ENCODE data around the gene PEX11G. TPM values are rescaled to one million over a fixed set of nuclear protein-coding genes. Genes with fewer than 3 reads are reported as not detected.

PEX11G gene
- total and polyA plus RNA-seq, 2 of the 8 experiments (the other 6 are each of a cell fraction or from before 2014, with no cell fraction given), result 2.1 to 4.3 TPM

DNA sequence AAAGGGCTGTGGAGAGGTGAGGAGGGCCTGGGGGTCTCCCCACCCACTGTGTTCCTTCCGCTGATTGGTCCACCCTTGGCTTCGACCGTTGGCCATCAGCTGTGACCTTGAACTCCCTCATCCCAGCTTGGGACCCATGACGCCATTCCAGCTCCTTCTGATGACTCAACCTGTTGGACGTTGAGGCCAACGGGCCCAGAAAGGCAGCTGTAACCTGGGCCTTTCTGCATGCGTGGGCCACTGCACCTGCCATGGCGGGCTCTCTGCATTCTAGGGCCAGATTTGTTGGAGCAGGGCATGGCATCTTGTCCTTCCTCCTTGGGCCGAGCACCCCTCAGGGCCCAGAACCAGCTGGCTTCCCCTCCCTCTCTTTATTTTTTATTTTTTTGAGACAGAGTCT, 30.2 kb downstream of the PEX11G start:
- no peak overlapping the region for H3K9ac ChIP-seq (replicated peaks in 1 of 4; ENCODE audit: extremely low read depth in 1 of 4, low read depth in 3 of 4, low read length in 3 of 4)
- no peak overlapping the region for H4K5ac ChIP-seq (ENCODE audit: insufficient read length, low read depth, low read length)
- no peak overlapping the region for H4K8ac ChIP-seq (ENCODE audit: extremely low read depth, insufficient read depth, low read length)
- H4K91ac ChIP-seq (replicated peaks; ENCODE audit: insufficient read length, low read length), result no peak overlapping the region
- H4K20me1 ChIP-seq (replicated peaks in 1 of 2; ENCODE audit: control insufficient read depth in 1 of 2, insufficient read depth in 2 of 2, low read length in 2 of 2), result no peaks in the 10 kb centered on the region
- no peak overlapping the region for H2BK5ac ChIP-seq (ENCODE audit: low read depth, low read length)
- H3K4ac ChIP-seq (replicated peaks; ENCODE audit: insufficient read length, low read depth, low read length), result no peak overlapping the region
- H3K23me2 ChIP-seq (ENCODE audit: low read depth, low read length), result 0 out of 2 replicates have a peak, but pooled peaks cover 2% of the 10 kb centered on the region
- H3K4me1 ChIP-seq (replicated peaks in 1 of 4; ENCODE audit: control insufficient read depth in 3 of 4, insufficient read depth in 4 of 4, low read length in 3 of 4), result no peaks in the 10 kb centered on the region
- no peak overlapping the region for H2AK5ac ChIP-seq (ENCODE audit: low read depth, low read length)
- no peak overlapping the region for H3K4me3 ChIP-seq (ENCODE audit: extremely low read depth in 1 of 4, insufficient read depth in 2 of 4, low read depth in 3 of 4, low read length in 4 of 4)
- H3K9me3 ChIP-seq (ENCODE audit: insufficient read depth in 2 of 2, low read depth in 1 of 2, low read length in 1 of 2), result peaks cover 7 to 12% of the 10 kb centered on the region in 2 experiments; a peak in 3 of 4 replicates
- WGBS, 2 experiments (ENCODE audit: extremely low coverage in 1 of 2, insufficient coverage in 1 of 2, insufficient read length in 1 of 2, insufficient replicate concordance in 2 of 2, low coverage in 1 of 2, low lambda C conversion rate in 2 of 2, missing lambda C conversion rate in 1 of 2), result 95% methylated on average over 9 of the region's 9 CpGs; no CpG with 5 or more reads in 1 of the 2 experiments
- H2BK120ac ChIP-seq (replicated peaks; ENCODE audit: low read depth, low read length), result no peak overlapping the region
- H3K4me2 ChIP-seq (ENCODE audit: insufficient read depth in 1 of 2, low read depth in 2 of 2, low read length in 2 of 2), result no peak overlapping the region
- H2BK15ac ChIP-seq (ENCODE audit: low read length), result no peak overlapping the region
- H2BK12ac ChIP-seq (ENCODE audit: low read depth, low read length), result no peak overlapping the region
- no peak overlapping the region for H2BK20ac ChIP-seq (ENCODE audit: low read length)
- H3K27me3 ChIP-seq (replicated peaks in 1 of 4; ENCODE audit: control insufficient read depth in 3 of 4, extremely low read depth in 1 of 4, insufficient read depth in 3 of 4, low read length in 3 of 4), result no peaks in the 10 kb centered on the region; a peak in 1 of 7 replicates
- ChIA-PET CTCF (ENCODE audit: partially characterized antibody) (interaction anchor here (1.0 to 2.0 kb wide), 6 partner anchors 9 to 38 kb away, joined by 3 to 7 read pairs (median 4); a partner anchor contains a TSS), POLR2A (ENCODE audit: partially characterized antibody) (interaction anchor here (1.3 kb wide), 1 partner anchor 10 kb away, joined by 3 read pairs; no protein-coding TSS in a partner anchor)
- no peak overlapping the region for H3K23ac ChIP-seq (ENCODE audit: insufficient read length)
- no peaks in the 10 kb centered on the region for H3K79me1 ChIP-seq (ENCODE audit: low read depth, low read length)
- peaks cover 0 to 27% (median 17%) of the 10 kb centered on the region in 4 experiments; a peak in 7 of 8 replicates for H3K36me3 ChIP-seq (ENCODE audit: control insufficient read depth in 2 of 4, insufficient read depth in 4 of 4, low read length in 3 of 4)
- no peak overlapping the region for H3K14ac ChIP-seq (ENCODE audit: insufficient read length)
- H3K18ac ChIP-seq (ENCODE audit: extremely low read depth, low read length), result no peak overlapping the region
- no peak for FAIRE-seq
- TF ChIP-seq SAP30 (IDR thresholded peaks at IDR 0.05; ENCODE audit: insufficient read depth, insufficient replicate concordance, low read length) (no peak), TAF1 (IDR thresholded peaks at IDR 0.05; ENCODE audit: low read depth, low read length) (no peak), NANOG (IDR thresholded peaks at IDR 0.05; ENCODE audit: insufficient read depth, low read depth, low read length, poor library complexity, severe bottlenecking) (no peak), TCF12 (IDR thresholded peaks at IDR 0.05; ENCODE audit: low read depth, low read length) (no peak), EZH2 (IDR thresholded peaks at IDR 0.05; ENCODE audit: low read depth, low read length, severe bottlenecking) (no peak), BCL11A (IDR thresholded peaks at IDR 0.05; ENCODE audit: low read depth in 2 of 2, low read length in 2 of 2) (no peak)
- TF ChIP-seq, protein P1, sequence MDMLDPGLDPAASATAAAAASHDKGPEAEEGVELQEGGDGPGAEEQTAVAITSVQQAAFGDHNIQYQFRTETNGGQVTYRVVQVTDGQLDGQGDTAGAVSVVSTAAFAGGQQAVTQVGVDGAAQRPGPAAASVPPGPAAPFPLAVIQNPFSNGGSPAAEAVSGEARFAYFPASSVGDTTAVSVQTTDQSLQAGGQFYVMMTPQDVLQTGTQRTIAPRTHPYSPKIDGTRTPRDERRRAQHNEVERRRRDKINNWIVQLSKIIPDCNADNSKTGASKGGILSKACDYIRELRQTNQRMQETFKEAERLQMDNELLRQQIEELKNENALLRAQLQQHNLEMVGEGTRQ (IDR thresholded peaks at IDR 0.05; ENCODE audit: low read length), result no peak
- DNase-seq (ENCODE audit: low read depth in 1 of 2, low spot score in 2 of 2), result no peak
- H3K56ac ChIP-seq (replicated peaks; ENCODE audit: insufficient read length, low read depth, low read length), result no peak overlapping the region
- no peaks in the 10 kb centered on the region; a peak in 1 of 4 replicates for H3K79me2 ChIP-seq (ENCODE audit: control insufficient read depth in 1 of 2, insufficient read depth in 2 of 2, low read length in 2 of 2)
- H3K27ac ChIP-seq (ENCODE audit: low read depth, low read length), result no peak overlapping the region
- H2AFZ ChIP-seq (ENCODE audit: low read length), result no peak overlapping the region
